SKM-1 (cell line): ENCODE measurements around the gene CMTM8.
"Not testable (repeated sequence)": the region's sequence is repeated elsewhere in the genome, so short reads cannot be mapped to it uniquely, and the experiment has no call there.

Source experiments
- DNase-seq: peaks from one replicate; lab custom pipeline; 2025; ENCODE audit not compliant: unreplicated experiment; lab: John Stamatoyannopoulos, UW

The CMTM8 gene

GRCh38 chr3:32374788-32375595, 136.5 kb downstream of the CMTM8 start:
- peak; percentile 44 for DNase-seq

DNA sequence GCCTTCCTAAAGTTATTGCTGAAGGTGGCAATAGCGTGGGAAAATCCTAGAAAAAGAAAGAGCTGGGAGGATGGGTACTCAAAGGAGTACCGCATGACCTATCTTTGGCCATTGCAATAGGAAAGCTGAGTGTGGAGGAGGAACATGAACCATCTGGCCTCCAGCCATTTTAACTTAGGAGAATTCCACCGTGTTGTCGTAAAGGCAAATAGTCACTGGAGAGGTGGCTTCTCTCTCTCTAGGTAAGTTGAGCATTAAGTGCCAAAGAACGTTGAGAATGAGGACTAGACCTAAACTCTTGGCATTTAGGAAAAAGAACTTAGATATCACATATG, 137.1 kb downstream of the CMTM8 start:
- DNase-seq, result no peak

- no peak for DNase-seq
These were observed 137.6 kb downstream of the CMTM8 start for GRCh38 chr3:32376115-32376514.

- no peak for DNase-seq
These were observed 141.5 kb downstream of the CMTM8 start for GRCh38 chr3:32379831-32380500.

DNA sequence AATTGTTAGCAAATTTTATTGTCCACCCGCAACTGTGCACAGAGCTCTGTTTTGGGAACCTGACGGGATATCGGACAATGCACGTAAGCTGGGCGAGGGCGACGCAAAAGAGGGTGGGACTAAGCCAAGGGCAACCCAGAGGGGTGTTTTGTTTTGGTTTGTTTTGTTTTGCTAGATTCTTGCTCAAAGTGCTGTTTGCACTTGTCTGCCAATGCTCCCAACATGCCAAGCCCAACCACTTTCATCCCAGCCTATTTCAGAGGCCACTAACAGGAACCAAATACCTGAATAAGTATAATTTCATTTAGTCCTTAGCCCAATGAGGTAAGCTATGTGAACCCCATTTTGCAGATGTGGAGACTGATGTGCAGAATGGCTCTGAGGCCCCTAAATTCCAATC, 143.4 kb downstream of the CMTM8 start:
- DNase-seq, result no peak

DNA sequence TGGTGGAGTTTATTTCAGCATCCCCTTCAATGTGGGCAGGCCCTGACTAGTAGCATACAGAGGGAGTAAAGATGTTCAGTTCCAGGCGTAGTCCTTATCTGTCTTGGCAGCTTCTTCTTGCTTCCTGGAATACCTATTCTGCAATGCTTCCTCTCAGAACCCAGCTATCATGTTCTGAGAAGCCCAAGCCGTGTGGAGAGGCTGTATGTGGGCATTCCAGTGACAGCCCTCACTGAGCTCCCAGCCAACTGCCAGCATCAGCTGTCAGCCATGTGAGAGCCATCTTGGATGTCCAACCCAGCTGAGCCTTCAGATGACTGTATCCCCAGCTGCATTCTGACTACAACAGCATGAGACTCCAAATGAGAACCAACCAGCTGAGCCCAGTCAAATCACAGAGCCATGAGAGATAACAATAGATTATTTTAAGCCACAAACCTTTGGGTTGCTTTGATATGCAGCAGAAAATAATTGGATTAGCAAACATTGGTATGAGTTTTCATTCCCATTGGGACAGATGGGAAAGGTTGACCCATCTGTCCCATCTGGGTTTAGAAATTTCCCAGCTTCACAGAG, 144.7 kb downstream of the CMTM8 start:
- no peak for DNase-seq

DNA sequence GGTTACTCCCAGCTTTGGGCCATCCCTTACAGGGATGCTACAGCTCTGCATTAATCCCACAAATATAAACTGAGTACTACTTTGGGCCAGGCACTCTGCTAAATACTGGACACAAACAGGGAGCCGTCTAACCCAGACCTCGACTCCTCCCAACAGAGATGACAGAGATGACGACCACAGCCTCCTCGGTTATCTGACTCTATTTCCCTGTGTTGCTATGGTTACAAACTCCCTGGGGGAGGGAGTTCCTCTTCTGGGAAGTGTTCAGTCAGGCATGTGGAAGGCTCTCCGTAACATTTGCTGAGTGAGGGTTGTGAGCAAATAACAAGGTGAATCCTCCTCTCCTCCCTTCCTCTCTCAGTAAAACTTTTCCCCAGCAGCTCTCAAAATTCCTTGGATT, 146.5 kb downstream of the CMTM8 start:
- DNase-seq, result peak; percentile 81

GRCh38 chr3:32387512-32387911, 149.0 kb downstream of the CMTM8 start:
- no peak for DNase-seq

DNA sequence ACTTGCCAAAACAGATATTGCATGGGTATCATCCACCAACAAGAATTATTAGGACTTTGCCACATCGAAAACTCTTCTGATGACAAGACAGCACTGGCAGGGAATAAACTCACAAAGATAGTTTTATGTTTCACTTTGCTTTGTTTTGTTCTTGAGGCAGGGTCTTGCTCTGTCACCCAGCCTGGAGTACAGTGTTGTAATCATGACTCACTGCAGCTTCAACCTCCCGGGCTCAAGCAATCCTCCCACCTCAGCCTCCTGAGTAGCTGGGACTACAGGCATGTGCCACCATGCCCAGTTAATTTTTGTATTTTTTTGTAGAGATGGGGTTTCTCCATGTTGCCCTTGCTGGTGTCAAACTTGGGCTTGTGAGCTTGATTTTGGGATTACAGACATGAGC, 151.1 kb downstream of the CMTM8 start:
- DNase-seq, result not testable (repeated sequence)

- peak; percentile 38 for DNase-seq
These were observed 153.4 kb downstream of the CMTM8 start, which contains the start of gene CMTM7 for GRCh38 chr3:32391643-32392535. TSS of gene CMTM7 (plus strand) at chr3:32391853. CDS start at chr3:32391907, 54 bp downstream.

DNA sequence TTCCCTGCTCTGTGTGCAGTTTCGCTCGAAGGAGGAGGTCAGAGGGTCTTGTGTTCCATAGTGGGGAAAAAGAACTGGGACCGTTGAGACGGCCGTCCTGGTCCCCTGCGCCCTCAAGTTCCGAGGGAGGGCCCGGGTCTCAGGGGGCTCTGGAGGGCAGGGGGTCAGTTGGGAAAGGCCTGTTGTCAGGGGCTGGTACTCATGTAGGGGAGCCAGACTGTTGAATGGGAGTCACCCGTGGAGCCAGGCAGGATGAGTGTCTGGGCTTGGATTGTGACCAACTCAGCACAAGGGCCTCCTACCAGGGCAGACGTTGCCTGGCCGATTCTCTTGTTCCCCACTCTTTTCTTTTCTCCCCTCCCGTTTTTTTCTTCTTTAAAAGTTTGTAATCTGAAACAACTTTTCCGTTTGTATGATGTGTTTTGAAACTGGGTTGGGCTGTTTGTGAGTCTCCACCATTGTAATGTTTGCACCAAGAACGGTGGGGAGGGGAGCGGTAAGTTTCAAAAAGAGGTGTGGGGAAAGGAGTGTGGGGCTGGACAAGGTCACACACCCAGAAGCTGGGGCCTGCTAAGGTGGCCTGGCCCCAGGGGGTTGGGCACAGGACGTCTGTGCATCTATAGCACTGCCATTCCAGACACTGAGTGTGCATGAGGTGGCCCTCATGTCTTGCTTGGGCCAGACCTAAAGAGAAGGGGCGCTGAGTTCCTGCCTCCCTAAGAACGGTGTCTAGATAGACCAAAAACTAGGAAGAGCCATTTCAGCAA, 154.2 kb downstream of the CMTM8 start:
- no peak for DNase-seq

DNA sequence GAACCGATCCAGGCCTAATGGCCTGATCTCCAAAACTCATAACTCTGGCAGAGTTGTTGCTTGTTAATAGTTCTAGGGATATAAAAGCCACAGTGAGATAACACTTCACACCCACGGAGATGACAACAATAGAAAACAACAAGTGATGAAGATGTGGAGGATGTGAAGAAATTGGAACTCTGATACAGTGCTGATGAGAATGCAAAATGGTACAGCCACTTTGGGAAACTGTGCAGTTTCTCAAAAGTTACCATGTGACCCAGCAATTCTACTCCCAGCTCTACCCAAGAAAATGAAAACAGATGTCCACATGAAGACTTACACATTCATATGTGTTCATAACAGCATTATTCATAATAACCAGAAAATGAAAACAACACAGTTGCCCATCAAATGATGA, 157.0 kb downstream of the CMTM8 start:
- DNase-seq, result no peak

GRCh38 chr3:32397941-32398340, 159.5 kb downstream of the CMTM8 start:
- DNase-seq, result no peak

GRCh38 chr3:32398531-32398930, 160.1 kb downstream of the CMTM8 start:
- peak; percentile 54 for DNase-seq

DNA sequence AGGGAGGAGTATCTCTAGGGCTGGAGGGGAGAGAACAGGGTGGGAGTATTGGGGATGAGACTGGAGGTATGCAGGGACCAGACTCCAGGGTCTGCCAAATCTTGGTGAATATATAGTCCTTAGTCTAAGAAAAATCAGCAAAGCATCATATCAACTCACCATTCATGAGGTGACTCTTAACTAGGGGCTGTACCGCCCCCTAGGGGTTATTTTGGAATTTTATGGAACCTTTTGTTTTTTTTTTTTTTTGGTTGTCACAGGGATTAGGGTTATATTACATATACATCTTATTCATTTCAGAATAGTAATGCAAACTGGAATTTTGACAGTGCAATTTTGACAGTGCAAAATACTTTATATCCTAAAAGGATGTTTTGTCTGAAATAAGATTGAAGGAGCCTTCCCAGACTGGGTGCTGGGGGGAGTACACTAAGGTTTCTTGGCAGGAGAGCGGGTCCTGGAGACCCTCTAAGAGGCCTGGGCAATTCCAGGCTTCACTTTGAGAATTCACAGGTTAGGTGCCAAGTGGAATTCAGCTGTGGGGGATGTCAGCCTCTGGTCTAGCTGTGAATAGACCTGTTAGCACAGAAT, 160.6 kb downstream of the CMTM8 start:
- DNase-seq, result no peak

GRCh38 chr3:32401126-32401525, 162.6 kb downstream of the CMTM8 start:
- DNase-seq, result no peak

- DNase-seq, result no peak
These were observed 163.1 kb downstream of the CMTM8 start for GRCh38 chr3:32401556-32402081.

- DNase-seq, result no peak
These were observed 165.2 kb downstream of the CMTM8 start for GRCh38 chr3:32403663-32404062.

GRCh38 chr3:32404714-32405113, 166.2 kb downstream of the CMTM8 start:
- no peak for DNase-seq

- DNase-seq, result no peak
These were observed 166.7 kb downstream of the CMTM8 start for GRCh38 chr3:32405155-32405554.
